Esophagus (tissue), 2 donors: ENCODE measurements around the gene MRPL46. TPM values are rescaled to one million over a fixed set of nuclear protein-coding genes. Genes with fewer than 3 reads are reported as not detected.
"Not testable (repeated sequence)": the region's sequence is repeated elsewhere in the genome, so short reads cannot be mapped to it uniquely, and the experiment has no call there.

Source experiments
- H3K27ac ChIP-seq, 2 donors: one replicate each; pipeline ENCODE4 v1.5.1; 2013; ENCODE audit warnings: low read depth in 2 of 2, mild to moderate bottlenecking in 2 of 2, inconsistent platforms in 1 of 2, low read length in 1 of 2, moderate library complexity in 1 of 2
- H3K27me3 ChIP-seq, 2 donors: one replicate each; pipeline ENCODE4 v1.6.1; 2013; ENCODE audit warnings: low read length in 2 of 2, control low read depth in 1 of 2, mild to moderate bottlenecking in 1 of 2; ENCODE audit not compliant: insufficient read depth in 2 of 2, control insufficient read depth in 1 of 2
- H3K36me3 ChIP-seq, 2 donors: one replicate each; pipeline ENCODE4 v1.6.1; 2013; ENCODE audit warnings: low read length in 1 of 2; ENCODE audit not compliant: control insufficient read depth in 2 of 2, insufficient read depth in 2 of 2
- H3K4me1 ChIP-seq, 2 donors: one replicate each; pipeline ENCODE4 v1.6.1; 2013; ENCODE audit warnings: low read length in 1 of 2; ENCODE audit not compliant: control insufficient read depth in 2 of 2, insufficient read depth in 2 of 2
- H3K4me3 ChIP-seq, 2 donors: one replicate each; pipeline ENCODE4 v1.5.1; 2013; ENCODE audit warnings: low read length in 2 of 2, mild to moderate bottlenecking in 2 of 2, low read depth in 1 of 2, moderate library complexity in 1 of 2
- H3K9me3 ChIP-seq, 2 donors: one replicate each; pipeline ENCODE4 v1.6.1; 2013; ENCODE audit warnings: mild to moderate bottlenecking in 2 of 2, low read depth in 1 of 2, low read length in 1 of 2, moderate library complexity in 1 of 2; ENCODE audit not compliant: control insufficient read depth in 2 of 2, insufficient read depth in 1 of 2
- WGBS, 2 donors: extraction: QIAGEN DNeasy Blood & Tissue Kit; methylation state at CpG; one replicate each; pipeline ENCODE4 v1.1.7; 2013; 5-methylcytosine and 5-hydroxymethylcytosine counted together
- polyA plus RNA-seq, 2 donors: library from polyadenylated mRNA; stranded (reverse); fragments of 200-250 nt; gene quantifications; one replicate each; pipeline ENCODE4 v1.2.3, GENCODE V29; 2013
- donor health status: healthy with polysubstance abuse.
- donor health status: Bipolar disorder and iron deficiency.

MRPL46 gene
- polyA plus RNA-seq, 2 donors = 18.2 to 42.8 TPM

DNA sequence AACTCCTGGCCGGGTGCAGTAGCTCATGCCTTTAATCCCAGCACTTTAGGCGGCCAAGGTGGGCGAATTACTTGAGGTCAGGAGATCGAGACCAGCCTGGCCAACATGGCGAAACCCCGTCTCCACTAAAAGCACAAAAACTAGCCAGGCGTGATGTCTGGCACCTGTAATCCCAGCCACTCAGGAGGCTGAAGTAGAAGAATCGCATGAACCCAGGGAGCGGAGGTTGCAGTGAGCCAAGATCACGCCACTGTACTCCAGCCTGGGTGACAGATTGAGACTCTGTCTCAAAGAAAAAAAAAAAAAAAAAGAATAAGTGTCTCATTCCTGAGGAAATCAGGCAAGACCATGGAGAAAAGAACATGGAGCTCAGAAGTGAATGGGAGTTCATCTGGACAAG, 1.5 kb upstream of the MRPL46 start:
- not testable (repeated sequence) for H3K4me3 ChIP-seq, H3K4me1 ChIP-seq, H3K27ac ChIP-seq, H3K27me3 ChIP-seq, H3K9me3 ChIP-seq
- peaks cover 7 to 13% of the 10 kb centered on the region in 2 donors for H3K36me3 ChIP-seq
- WGBS, 2 donors = 96 to 98% methylated on average over 10 of the region's 10 CpGs

DNA sequence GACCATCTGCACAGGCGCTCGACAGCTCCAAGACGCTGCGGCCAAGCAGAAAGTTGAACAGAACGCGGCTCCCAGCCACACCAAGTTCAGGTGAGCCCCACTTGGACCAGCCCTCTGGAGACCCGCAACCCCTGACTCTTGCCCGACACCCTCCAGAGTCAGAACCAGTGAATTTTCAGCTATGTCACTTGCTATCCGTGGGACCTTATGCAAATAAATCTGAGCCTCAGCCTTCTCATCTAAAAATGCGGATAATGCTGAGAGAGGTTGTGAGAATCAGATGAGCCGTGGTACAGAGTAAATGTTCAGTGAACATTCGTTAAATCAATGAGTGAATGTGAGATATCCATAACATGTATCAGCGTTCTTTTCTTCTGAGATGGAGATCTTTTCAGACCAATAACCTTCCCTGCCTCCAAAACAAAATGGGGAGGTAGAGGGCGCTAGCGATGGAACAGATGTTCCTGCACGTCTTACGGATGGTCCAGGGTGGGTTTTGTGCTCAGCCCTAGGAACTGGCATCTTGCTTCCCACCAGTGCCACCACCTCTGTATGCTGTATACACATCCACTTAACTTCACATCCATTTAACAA, 844 bp upstream of the MRPL46 start:
- Histone ChIP-seq H3K4me1 (no peaks in the 10 kb centered on the region), H3K27ac (peak overlapping the region; percentile 74 to 89), H3K9me3 (no peaks in the 10 kb centered on the region), H3K27me3 (no peaks in the 10 kb centered on the region), H3K36me3 (peaks cover 5 to 14% of the 10 kb centered on the region in 2 donors), H3K4me3 (peak overlapping the region; percentile 95 to 97)
- 3 to 4% methylated on average over 17 of the region's 17 CpGs for WGBS, 2 donors

DNA sequence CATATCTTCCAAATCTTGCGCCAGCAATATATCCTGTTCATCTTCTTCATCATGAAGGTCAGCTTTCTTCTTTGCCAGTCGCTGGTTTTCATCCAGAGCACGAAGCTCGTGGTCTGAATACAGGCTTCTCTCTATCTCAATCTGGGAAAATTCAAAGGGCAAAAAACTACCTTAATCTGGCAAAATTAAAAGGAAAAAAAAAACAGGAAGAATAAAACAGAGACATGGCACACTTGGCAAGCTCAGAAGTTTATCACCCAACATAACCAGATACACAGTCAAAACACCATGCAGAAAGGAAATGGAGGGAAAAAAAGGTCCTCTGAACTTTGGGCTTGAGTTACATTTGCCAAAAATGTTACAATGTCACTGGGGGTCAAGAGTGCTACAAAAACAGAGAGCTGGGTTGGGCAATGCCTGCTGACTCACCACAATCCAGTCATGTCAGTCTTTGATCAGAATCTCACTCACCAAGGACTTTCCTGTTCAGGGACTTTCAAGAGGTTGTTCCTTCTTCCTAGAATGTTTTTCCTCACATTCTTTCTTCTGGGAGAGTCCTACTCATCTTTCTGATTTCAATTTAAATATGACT, 1.5 kb downstream of the MRPL46 start:
- no peak overlapping the region for H3K27ac ChIP-seq
- 89 to 94% methylated on average over 4 of the region's 4 CpGs for WGBS, 2 donors

DNA sequence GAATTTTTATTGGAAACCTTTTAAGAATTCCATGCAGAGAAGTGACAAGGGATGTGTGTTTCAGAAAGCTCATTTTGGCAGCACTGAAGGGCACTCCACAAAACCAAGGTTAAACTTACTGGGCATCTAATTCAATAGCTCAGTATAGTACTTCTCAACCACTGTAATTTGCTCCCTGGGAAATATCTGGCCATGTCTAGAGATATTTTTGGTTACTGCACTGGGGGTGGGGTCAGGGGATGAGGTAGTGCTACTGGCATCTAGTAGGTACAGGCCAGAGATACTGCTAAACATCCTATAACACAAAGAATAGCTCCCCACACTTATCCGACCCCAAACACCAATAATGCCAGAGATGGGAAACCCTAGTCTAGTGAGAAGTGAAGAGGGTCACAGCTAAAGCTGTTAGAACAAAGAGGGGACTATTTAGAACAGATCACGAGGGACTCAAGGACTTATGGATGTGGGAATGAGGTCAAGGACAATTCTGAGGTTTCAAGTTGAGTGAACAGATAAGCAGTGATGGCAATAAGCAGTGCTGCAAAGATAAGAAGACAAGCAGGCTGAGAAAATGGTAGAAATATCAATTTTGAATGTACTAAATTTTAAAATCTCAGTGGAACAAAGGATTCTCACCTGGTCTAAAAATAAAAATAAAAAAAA, 3.2 kb downstream of the MRPL46 start:
- no peak overlapping the region for H3K4me3 ChIP-seq
- no peaks in the 10 kb centered on the region for H3K27me3 ChIP-seq
- peaks cover 5 to 22% of the 10 kb centered on the region in 2 donors for H3K36me3 ChIP-seq
- no peaks in the 10 kb centered on the region for H3K9me3 ChIP-seq
- 60 to 82% methylated on average over 2 of the region's 2 CpGs for WGBS, 2 donors
- H3K4me1 ChIP-seq = no peaks in the 10 kb centered on the region
- no peak overlapping the region for H3K27ac ChIP-seq

More for the DNA sequence above, 1.5 kb downstream of the MRPL46 start:
- peaks cover 5 to 16% of the 10 kb centered on the region in 2 donors for H3K36me3 ChIP-seq
- H3K27me3 ChIP-seq = no peaks in the 10 kb centered on the region
- H3K4me3 ChIP-seq = peak overlapping the region in 1 of 2 donors; percentile 95
- H3K9me3 ChIP-seq = no peaks in the 10 kb centered on the region
- H3K4me1 ChIP-seq = no peaks in the 10 kb centered on the region

DNA sequence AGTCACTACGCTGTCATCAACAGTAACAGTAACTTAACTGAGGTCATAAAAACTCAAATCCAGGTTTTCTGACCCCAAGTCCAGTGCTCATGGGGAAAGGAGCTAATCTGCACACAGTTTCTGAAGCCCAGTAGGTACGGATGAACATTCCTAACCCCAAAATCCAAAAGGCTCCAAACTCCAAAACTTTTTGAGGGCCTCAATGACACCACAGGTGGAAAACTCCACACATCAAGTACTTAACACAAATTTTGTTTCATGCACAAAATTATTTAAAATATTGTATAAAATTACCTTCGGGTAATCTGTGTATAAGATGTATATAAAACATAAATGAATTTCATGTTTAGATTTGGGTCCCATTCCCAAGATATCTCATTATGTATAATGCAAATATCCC, 10.5 kb downstream of the MRPL46 start:
- H3K36me3 ChIP-seq = peaks cover 4 to 11% of the 10 kb centered on the region in 2 donors
- no peaks in the 10 kb centered on the region for H3K27me3 ChIP-seq
- peaks cover 4 to 7% of the 10 kb centered on the region in 2 donors for H3K4me1 ChIP-seq
- H3K4me3 ChIP-seq = no peak overlapping the region
- 93 to 95% methylated on average over 3 of the region's 3 CpGs for WGBS, 2 donors
- H3K27ac ChIP-seq = peak overlapping the region in 1 of 2 donors; percentile 0
- H3K9me3 ChIP-seq = no peaks in the 10 kb centered on the region

DNA sequence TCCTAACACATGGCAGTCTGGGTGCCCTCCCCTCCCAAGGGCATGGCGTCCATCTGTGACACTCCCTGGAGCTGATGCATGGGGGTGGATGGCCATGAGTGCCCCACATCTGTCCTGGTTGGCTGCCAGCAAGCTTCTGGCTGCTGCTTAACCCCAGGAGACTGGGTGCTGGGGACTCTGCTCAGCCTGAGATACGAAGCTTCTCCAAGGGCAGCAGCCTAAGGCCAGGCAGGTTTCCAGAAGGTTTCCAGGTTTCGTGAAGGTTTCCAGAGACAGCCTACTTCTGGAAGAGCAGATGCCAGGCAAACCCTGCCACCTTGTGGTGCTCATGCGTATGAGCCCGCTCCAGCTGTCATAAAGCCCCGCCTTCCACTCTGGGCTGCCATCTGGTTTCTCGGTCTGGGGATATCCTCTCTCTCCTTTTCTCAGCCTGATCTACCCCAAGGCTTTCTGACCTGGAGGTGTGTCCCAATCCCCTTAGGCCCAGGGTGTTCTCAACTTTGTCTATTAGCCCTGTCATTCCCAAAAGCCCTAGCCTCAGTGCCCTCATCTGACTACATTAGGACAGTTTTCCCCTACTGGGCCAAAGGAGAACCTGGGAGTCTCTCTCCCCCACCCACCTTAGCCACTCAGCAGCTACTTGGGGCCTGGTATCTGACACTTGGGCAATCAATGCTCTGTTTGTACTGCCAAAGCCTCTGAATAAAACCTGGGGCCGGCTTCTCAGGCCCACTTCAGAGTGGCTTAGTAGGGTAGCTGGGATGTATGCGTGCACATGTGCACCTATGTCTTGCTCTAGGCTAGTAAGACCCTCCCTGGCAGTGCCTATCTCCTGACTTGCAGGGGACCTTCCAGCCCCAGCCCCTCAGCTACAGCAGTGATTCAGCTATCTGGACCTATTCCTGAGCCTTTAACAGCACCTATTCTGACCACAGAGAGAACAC, 12.0 kb downstream of the MRPL46 start:
- 27 to 28% methylated on average over 9 of the region's 9 CpGs for WGBS, 2 donors
- H3K4me3 ChIP-seq = no peak overlapping the region
- peaks cover 4 to 8% of the 10 kb centered on the region in 2 donors for H3K4me1 ChIP-seq
- no peaks in the 10 kb centered on the region for H3K27me3 ChIP-seq
- H3K27ac ChIP-seq = peak overlapping the region in 1 of 2 donors; percentile 22
- peaks cover 4 to 11% of the 10 kb centered on the region in 2 donors for H3K36me3 ChIP-seq
- no peaks in the 10 kb centered on the region for H3K9me3 ChIP-seq

DNA sequence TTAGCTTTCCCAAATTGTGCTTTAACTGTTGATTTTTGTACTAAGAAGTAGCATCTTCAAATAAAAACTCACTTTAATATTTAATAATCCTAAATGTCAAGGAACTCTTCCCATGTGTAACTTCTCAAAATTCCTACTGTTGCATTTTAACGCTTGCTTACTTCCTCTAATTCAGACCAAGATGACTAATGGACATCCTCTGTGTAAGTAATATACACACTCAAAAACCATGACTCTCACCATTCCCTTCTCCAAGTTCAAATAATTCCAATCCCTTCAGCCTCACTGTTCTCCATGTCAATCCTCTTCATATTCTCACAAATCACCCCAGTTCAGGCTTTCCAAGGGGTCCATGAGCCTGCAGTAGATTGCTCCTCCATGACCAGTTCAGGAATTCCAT, 13.0 kb downstream of the MRPL46 start:
- H3K27ac ChIP-seq = no peak overlapping the region
- H3K9me3 ChIP-seq = no peaks in the 10 kb centered on the region
- 48% methylated on average over 1 of the region's 1 CpG for WGBS, 2 donors
- H3K4me3 ChIP-seq = no peak overlapping the region
- peaks cover 4 to 10% of the 10 kb centered on the region in 2 donors for H3K4me1 ChIP-seq
- peaks cover 4 to 5% of the 10 kb centered on the region in 2 donors for H3K36me3 ChIP-seq
- H3K27me3 ChIP-seq = no peaks in the 10 kb centered on the region

DNA sequence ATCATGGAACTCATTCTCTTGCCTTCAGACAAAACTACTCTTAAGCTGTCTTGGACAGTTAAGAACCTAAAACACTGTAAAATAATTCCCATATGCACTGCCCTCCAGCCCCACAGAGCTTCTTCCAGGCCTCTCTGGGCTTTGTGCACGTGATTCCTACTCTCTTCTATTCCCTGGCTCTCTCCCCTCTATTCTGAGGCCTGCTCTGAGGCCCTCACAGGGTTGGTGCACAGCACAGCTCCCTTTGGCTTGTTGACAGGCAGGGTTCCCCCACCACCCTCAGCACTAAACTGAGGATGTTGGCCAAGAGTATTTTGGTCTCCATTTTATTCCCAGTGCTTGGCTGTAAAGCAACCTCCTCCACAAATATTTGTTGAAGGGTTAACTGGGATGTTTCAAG, 13.5 kb downstream of the MRPL46 start:
- H3K9me3 ChIP-seq = no peaks in the 10 kb centered on the region
- H3K27me3 ChIP-seq = no peaks in the 10 kb centered on the region
- WGBS, 2 donors = 31 to 40% methylated on average over 1 of the region's 1 CpG
- peaks cover 2 to 3% of the 10 kb centered on the region in 2 donors for H3K36me3 ChIP-seq
- H3K4me1 ChIP-seq = peaks cover 4 to 10% of the 10 kb centered on the region in 2 donors
- H3K4me3 ChIP-seq = no peak overlapping the region
- H3K27ac ChIP-seq = no peak overlapping the region

DNA sequence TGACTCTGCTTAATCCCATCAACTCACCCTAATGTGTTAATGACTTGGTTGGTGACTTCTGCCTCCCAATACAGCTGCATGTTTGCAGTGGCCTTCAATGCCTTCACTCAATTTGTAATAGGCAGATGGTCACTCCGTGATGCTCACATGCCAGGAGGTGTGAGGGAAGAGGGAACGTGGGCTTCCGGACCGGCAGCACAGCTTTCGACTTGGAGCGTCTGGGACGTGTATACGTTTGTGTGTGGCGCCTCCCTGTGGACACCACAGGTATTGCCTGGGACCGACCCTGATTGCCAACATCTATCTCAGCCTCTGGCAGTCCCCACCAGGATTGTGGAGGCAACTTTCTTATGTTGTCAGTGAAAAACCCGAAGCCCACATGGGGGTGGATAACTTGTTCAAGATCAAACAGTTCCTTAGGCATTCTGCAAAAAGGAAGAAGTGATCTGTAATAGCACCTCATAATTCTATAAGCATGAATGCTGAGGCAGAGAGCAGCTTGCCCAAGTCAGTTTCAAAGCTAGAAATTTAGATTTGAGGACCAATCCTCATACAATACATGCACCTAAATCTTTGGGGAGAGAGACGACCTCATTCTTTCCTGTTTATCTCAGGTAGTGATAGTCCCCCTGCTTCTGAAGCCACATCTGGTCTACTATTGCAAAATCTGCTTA, 16.9 kb downstream of the MRPL46 start:
- no peaks in the 10 kb centered on the region for H3K9me3 ChIP-seq
- H3K27me3 ChIP-seq = no peaks in the 10 kb centered on the region
- H3K4me1 ChIP-seq = peaks cover 4 to 10% of the 10 kb centered on the region in 2 donors
- H3K36me3 ChIP-seq = no peaks in the 10 kb centered on the region
- 4 to 5% methylated on average over 12 of the region's 12 CpGs for WGBS, 2 donors
- H3K27ac ChIP-seq = no peak overlapping the region
- H3K4me3 ChIP-seq = no peak overlapping the region
